Measurements from ENCODE around the gene LRP4.

DNA sequence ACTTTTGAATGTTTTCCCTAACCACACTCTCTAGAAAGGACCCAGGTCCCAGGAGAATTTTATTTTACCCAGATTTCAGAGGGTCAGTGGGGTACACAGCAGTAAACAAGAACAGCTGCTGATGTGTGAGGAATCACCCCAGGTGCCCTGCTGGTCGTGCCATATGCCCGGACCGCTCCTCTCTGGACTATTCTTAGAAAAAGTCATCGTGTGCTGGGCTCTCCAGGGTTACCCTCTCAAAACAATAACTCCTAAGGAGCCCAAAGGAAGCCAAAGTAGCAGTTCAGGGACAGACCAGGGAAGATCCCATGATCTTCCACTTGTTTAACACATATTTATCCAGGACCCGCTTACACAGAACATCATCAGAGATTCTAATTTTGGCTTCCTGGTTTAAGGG, 29.7 kb downstream of the LRP4 start:
- TF ChIP-seq CTCF (conservative IDR thresholded peaks at IDR 0.05 in 1 of 2, IDR thresholded peaks at IDR 0.05 in 1 of 2; ENCODE audit: extremely low read depth in 1 of 2, insufficient read depth in 1 of 2, low read depth in 1 of 2, low read length in 2 of 2), result no peak
- TF ChIP-seq EZH2 (IDR thresholded peaks at IDR 0.05; ENCODE audit: borderline replicate concordance, low read length), result no peak
